ENCODE measurements around the gene NLGN1. TPM values are rescaled to one million over a fixed set of nuclear protein-coding genes. Genes with fewer than 3 reads are reported as not detected.

The NLGN1 gene
- total and polyA plus RNA-seq, 2 of the 8 experiments (the other 6 are each of a cell fraction or from before 2014, with no cell fraction given) = 7.8 to 14.8 TPM

DNA sequence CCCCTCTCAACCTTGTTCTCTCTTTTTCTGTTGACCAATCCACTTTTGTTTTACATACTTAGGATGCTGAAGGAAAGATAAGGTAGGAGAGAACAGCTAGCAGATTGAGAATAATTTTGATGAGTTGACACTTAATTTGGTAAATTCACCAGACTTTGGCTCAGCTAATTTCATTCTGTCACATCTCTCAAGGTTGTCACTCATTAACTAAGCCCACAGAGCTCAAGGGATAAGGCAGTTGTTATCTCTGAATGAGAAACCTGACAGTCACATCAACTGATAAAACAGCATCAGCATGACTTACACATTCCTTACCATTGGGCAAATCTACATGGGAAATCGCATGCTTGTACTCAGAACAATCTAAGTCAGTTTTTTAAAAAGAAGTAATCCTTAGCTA is 591.4 kb downstream of the NLGN1 start:
- no peak overlapping the region for H3K23ac ChIP-seq (ENCODE audit: insufficient read length)
- ChIA-PET POLR2A (ENCODE audit: partially characterized antibody) (no interaction called here), CTCF (ENCODE audit: partially characterized antibody) (interaction anchor here (0.6 kb wide), 1 partner anchor 711 kb away, joined by 3 read pairs; no protein-coding TSS in a partner anchor)
- TF ChIP-seq TCF12 (IDR thresholded peaks at IDR 0.05; ENCODE audit: low read depth, low read length) (no peak), SRF (IDR thresholded peaks at IDR 0.05; ENCODE audit: low read depth, low read length) (no peak), SAP30 (IDR thresholded peaks at IDR 0.05; ENCODE audit: insufficient read depth, insufficient replicate concordance, low read length) (no peak), TAF7 (optimal IDR thresholded peaks at IDR 0.05; ENCODE audit: borderline replicate concordance, low read depth, low read length) (no peak), MAFK (IDR thresholded peaks at IDR 0.05; ENCODE audit: low read depth, low read length) (peak; percentile 24; the same call in 1 of the 2 replicates)
- TF ChIP-seq, protein P1, sequence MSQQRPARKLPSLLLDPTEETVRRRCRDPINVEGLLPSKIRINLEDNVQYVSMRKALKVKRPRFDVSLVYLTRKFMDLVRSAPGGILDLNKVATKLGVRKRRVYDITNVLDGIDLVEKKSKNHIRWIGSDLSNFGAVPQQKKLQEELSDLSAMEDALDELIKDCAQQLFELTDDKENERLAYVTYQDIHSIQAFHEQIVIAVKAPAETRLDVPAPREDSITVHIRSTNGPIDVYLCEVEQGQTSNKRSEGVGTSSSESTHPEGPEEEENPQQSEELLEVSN (IDR thresholded peaks at IDR 0.05) = no peak
- H4K20me1 ChIP-seq (replicated peaks in 1 of 2; ENCODE audit: control insufficient read depth in 1 of 2, insufficient read depth in 2 of 2, low read length in 2 of 2) = no peaks in the 10 kb centered on the region
- DNase-seq (ENCODE audit: low read depth in 1 of 2, low spot score in 2 of 2) = no peak
- no peak overlapping the region for H3K18ac ChIP-seq (ENCODE audit: extremely low read depth, low read length)
- no peak overlapping the region for H2BK15ac ChIP-seq (ENCODE audit: low read length)
- H2BK5ac ChIP-seq (ENCODE audit: low read depth, low read length) = no peak overlapping the region
- no peak overlapping the region for H3K14ac ChIP-seq (ENCODE audit: insufficient read length)
- H3K4me1 ChIP-seq (replicated peaks in 1 of 4; ENCODE audit: control insufficient read depth in 3 of 4, insufficient read depth in 4 of 4, low read length in 3 of 4) = no peaks in the 10 kb centered on the region
- no peak overlapping the region for H3K9ac ChIP-seq (replicated peaks in 1 of 4; ENCODE audit: extremely low read depth in 1 of 4, low read depth in 3 of 4, low read length in 3 of 4)
- no peaks in the 10 kb centered on the region for H3K9me3 ChIP-seq (ENCODE audit: insufficient read depth in 2 of 2, low read depth in 1 of 2, low read length in 1 of 2)
- WGBS, 2 experiments (ENCODE audit: extremely low coverage in 1 of 2, insufficient coverage in 1 of 2, insufficient read length in 1 of 2, insufficient replicate concordance in 2 of 2, low coverage in 1 of 2, low lambda C conversion rate in 2 of 2, missing lambda C conversion rate in 1 of 2) = 94% methylated on average over 1 of the region's 1 CpG; no CpG with 5 or more reads in 1 of the 2 experiments
- no peak overlapping the region for H2BK120ac ChIP-seq (replicated peaks; ENCODE audit: low read depth, low read length)
- H4K5ac ChIP-seq (ENCODE audit: insufficient read length, low read depth, low read length) = no peak overlapping the region
- H3K27ac ChIP-seq (ENCODE audit: low read depth, low read length) = no peak overlapping the region
- no peak overlapping the region for H3K4me2 ChIP-seq (ENCODE audit: insufficient read depth in 1 of 2, low read depth in 2 of 2, low read length in 2 of 2)
- H3K27me3 ChIP-seq (replicated peaks in 1 of 4; ENCODE audit: control insufficient read depth in 3 of 4, extremely low read depth in 1 of 4, insufficient read depth in 3 of 4, low read length in 3 of 4) = no peaks in the 10 kb centered on the region
- no peak overlapping the region for H3K4me3 ChIP-seq (ENCODE audit: extremely low read depth in 1 of 4, insufficient read depth in 2 of 4, low read depth in 3 of 4, low read length in 4 of 4)
- H2BK20ac ChIP-seq (ENCODE audit: low read length) = no peak overlapping the region
- no peak overlapping the region for H4K91ac ChIP-seq (replicated peaks; ENCODE audit: insufficient read length, low read length)
- no peaks in the 10 kb centered on the region for H3K36me3 ChIP-seq (ENCODE audit: control insufficient read depth in 2 of 4, insufficient read depth in 4 of 4, low read length in 3 of 4)
- no peak overlapping the region for H2AK5ac ChIP-seq (ENCODE audit: low read depth, low read length)
- FAIRE-seq = no peak
- H3K56ac ChIP-seq (replicated peaks; ENCODE audit: insufficient read length, low read depth, low read length) = no peak overlapping the region
- no peak overlapping the region for H3K4ac ChIP-seq (replicated peaks; ENCODE audit: insufficient read length, low read depth, low read length)
- no peaks in the 10 kb centered on the region for H3K79me1 ChIP-seq (ENCODE audit: low read depth, low read length)
- H3K79me2 ChIP-seq (ENCODE audit: control insufficient read depth in 1 of 2, insufficient read depth in 2 of 2, low read length in 2 of 2) = no peaks in the 10 kb centered on the region
- no peaks in the 10 kb centered on the region for H3K23me2 ChIP-seq (ENCODE audit: low read depth, low read length)
- no peak overlapping the region for H2BK12ac ChIP-seq (ENCODE audit: low read depth, low read length)
- no peak overlapping the region for H2AFZ ChIP-seq (ENCODE audit: low read length)
- H4K8ac ChIP-seq (ENCODE audit: extremely low read depth, insufficient read depth, low read length) = no peak overlapping the region
